Tibial nerve (tissue), 4 donors: ENCODE results near the gene BACH2. TPM values are rescaled to one million over a fixed set of nuclear protein-coding genes. Genes with fewer than 3 reads are reported as not detected.

Experiments
- DNase-seq, 2 donors: peaks; one replicate each; pipeline ENCODE4 v3.0.0-alpha.2; 2019; ENCODE audit warnings: low spot score in 2 of 2
- H3K27ac ChIP-seq, 4 donors: fragments of 200-600 bp; sonication (generic) in 3 of 4; one replicate each; pipeline ENCODE4 v1.5.1; 2017 to 2019; ENCODE audit warnings: mild to moderate bottlenecking in 1 of 4
- H3K27me3 ChIP-seq, 2 donors: fragments of 200-600 bp; sonication (generic) in 1 of 2; one replicate each; pipeline versions ENCODE4 v1.5.1 to v1.6.0; 2017 to 2019
- H3K36me3 ChIP-seq, 3 donors: fragments of 200-600 bp; sonication (generic); one replicate each; pipeline ENCODE4 v1.5.1; 2018 to 2019
- H3K4me1 ChIP-seq, 4 donors: fragments of 200-600 bp; sonication (generic) in 3 of 4; one replicate each; pipeline ENCODE4 v1.5.1; 2017 to 2019
- H3K4me3 ChIP-seq, 4 donors: fragments of 200-600 bp; sonication (generic) in 3 of 4; one replicate each; pipeline ENCODE4 v1.5.1; 2017 to 2019; ENCODE audit warnings: mild to moderate bottlenecking in 1 of 4, moderate library complexity in 1 of 4
- H3K9me3 ChIP-seq, 4 donors: fragments of 200-600 bp; sonication (generic) in 3 of 4; one replicate each; pipeline ENCODE4 v1.5.1; 2017 to 2019
- CTCF ChIP-seq, 5 experiments: fragments of 200-600 bp in 3 of 5; fragments of 450-650 bp in 2 of 5; sonication (generic) in 3 of 5; IDR thresholded peaks; one replicate each; pipeline ENCODE4 v1.5.1; 2016 to 2019; ENCODE audit warnings: antibody characterized with exemption in 5 of 5, mild to moderate bottlenecking in 3 of 5, moderate library complexity in 2 of 5
- EP300 ChIP-seq, 2 donors: sonication (generic); formaldehyde crosslinking; IDR thresholded peaks; one replicate each; pipeline ENCODE4 v1.6.1; 2017; ENCODE audit warnings: antibody characterized with exemption in 2 of 2, mild to moderate bottlenecking in 1 of 2
- POLR2A ChIP-seq, 2 donors: fragments of 450-650 bp; IDR thresholded peaks; one replicate each; pipeline ENCODE4 v1.6.1; 2017; ENCODE audit warnings: antibody characterized with exemption in 2 of 2, mild to moderate bottlenecking in 2 of 2, moderate library complexity in 2 of 2
- WGBS, 2 donors: methylation state at CpG; one replicate each; pipeline ENCODE4 v1.1.5; 2018; 5-methylcytosine and 5-hydroxymethylcytosine counted together
- total RNA-seq, 4 donors: library from RNA; depleted of rRNA; stranded (reverse); fragments of >200 nt; gene quantifications; one replicate each; pipeline ENCODE4 v1.1.0, GENCODE V29; 2016

The BACH2 gene
- total RNA-seq, 4 donors from 2014 or later = 4.4 to 11.1 (median 8.4) TPM

- WGBS, 2 donors = 88 to 90% methylated on average over 1 of the region's 1 CpG
- Histone ChIP-seq H3K4me1 (peaks cover 0 to 5% (median 0%) of the 10 kb centered on the region in 4 donors), H3K4me3 (no peak overlapping the region), H3K27me3 (no peaks in the 10 kb centered on the region), H3K9me3 (no peaks in the 10 kb centered on the region), H3K36me3 (no peaks in the 10 kb centered on the region), H3K27ac (no peak overlapping the region)
- no peak for DNase-seq
- TF ChIP-seq EP300 (IDR thresholded peaks at IDR 0.05) (no peak), CTCF (IDR thresholded peaks at IDR 0.05) (no peak), POLR2A (IDR thresholded peaks at IDR 0.05) (no peak)
Measured at GRCh38 chr6:90301816-90302215, 5.2 kb upstream of the BACH2 start.

- Histone ChIP-seq H3K27me3 (no peaks in the 10 kb centered on the region), H3K27ac (peak overlapping the region in 3 of 4 donors; percentile 96 to 99 (median 98)), H3K4me3 (no peak overlapping the region), H3K4me1 (peaks cover 0 to 25% (median 5%) of the 10 kb centered on the region in 4 donors), H3K9me3 (no peaks in the 10 kb centered on the region), H3K36me3 (no peaks in the 10 kb centered on the region)
- DNase-seq = no peak
- 88 to 91% methylated on average over 7 of the region's 7 CpGs for WGBS, 2 donors
- no peak for TF ChIP-seq CTCF (IDR thresholded peaks at IDR 0.05)
- TF ChIP-seq EP300 (IDR thresholded peaks at IDR 0.05) = no peak
- TF ChIP-seq POLR2A (IDR thresholded peaks at IDR 0.05) = no peak
Measured at GRCh38 chr6:90298459-90299053, 1.9 kb upstream of the BACH2 start.

- TF ChIP-seq POLR2A (IDR thresholded peaks at IDR 0.05) (no peak), EP300 (IDR thresholded peaks at IDR 0.05) (no peak)
- DNase-seq = no peak
- Histone ChIP-seq H3K4me3 (no peak overlapping the region), H3K4me1 (peaks cover 0 to 25% (median 5%) of the 10 kb centered on the region in 4 donors), H3K36me3 (no peaks in the 10 kb centered on the region), H3K27me3 (no peaks in the 10 kb centered on the region), H3K9me3 (no peaks in the 10 kb centered on the region), H3K27ac (peak overlapping the region; percentile 90 to 99 (median 97))
- WGBS, 2 donors = 71 to 72% methylated on average over 9 of the region's 9 CpGs
Measured at GRCh38 chr6:90297867-90298381, 1.3 kb upstream of the BACH2 start.

- no peak for TF ChIP-seq POLR2A (IDR thresholded peaks at IDR 0.05)
- peak in 1 of 5 experiments; percentile 2 for TF ChIP-seq CTCF (IDR thresholded peaks at IDR 0.05)
- TF ChIP-seq EP300 (IDR thresholded peaks at IDR 0.05) = no peak
- 23 to 37% methylated on average over 16 to 30 of the region's 31 CpGs for WGBS, 2 donors
- no peak for DNase-seq
- H3K4me1 ChIP-seq = peaks cover 0 to 26% (median 5%) of the 10 kb centered on the region in 4 donors
- peak overlapping the region; percentile 77 to 99 (median 88) for H3K4me3 ChIP-seq
- no peaks in the 10 kb centered on the region for H3K27me3 ChIP-seq
- no peaks in the 10 kb centered on the region for H3K36me3 ChIP-seq
- H3K27ac ChIP-seq = peak overlapping the region; percentile 90 to 99 (median 97)
- H3K9me3 ChIP-seq = no peaks in the 10 kb centered on the region
Measured at GRCh38 chr6:90297115-90297866, 648 bp upstream of the BACH2 start.

GRCh38 chr6:90295854-90296340 is 746 bp downstream of the BACH2 start:
- Histone ChIP-seq H3K27me3 (no peaks in the 10 kb centered on the region), H3K36me3 (no peaks in the 10 kb centered on the region), H3K27ac (peak overlapping the region; percentile 90 to 99 (median 97)), H3K4me1 (peaks cover 0 to 37% (median 5%) of the 10 kb centered on the region in 4 donors), H3K4me3 (peak overlapping the region; percentile 77 to 99 (median 88)), H3K9me3 (no peaks in the 10 kb centered on the region)
- peak; percentile 57 to 70 for DNase-seq
- WGBS, 2 donors = 0 to 1% methylated on average over 6 to 48 of the region's 57 CpGs
- TF ChIP-seq POLR2A (IDR thresholded peaks at IDR 0.05) = peak; percentile 60 to 78
- TF ChIP-seq CTCF (IDR thresholded peaks at IDR 0.05) = peak in 4 of 5 experiments; percentile 6 to 60 (median 43)
- TF ChIP-seq EP300 (IDR thresholded peaks at IDR 0.05) = peak in 1 of 2 donors; percentile 89
